GM12872 (cell line): ENCODE measurements around the gene PEPD.

Source experiments
- CTCF ChIP-seq: IDR thresholded peaks from 3 replicates; pipeline ENCODE4 v1.5.1; 2011; ENCODE audit warnings: low read depth, mild to moderate bottlenecking, low read length, moderate library complexity; ENCODE audit not compliant: insufficient read depth

PEPD gene

GRCh38 chr19:33518541-33518940, 3.0 kb downstream of the PEPD start:
- no peak for TF ChIP-seq CTCF

GRCh38 chr19:33517922-33518321, 3.7 kb downstream of the PEPD start:
- no peak for TF ChIP-seq CTCF

GRCh38 chr19:33515921-33516320, 5.7 kb downstream of the PEPD start:
- no peak for TF ChIP-seq CTCF

GRCh38 chr19:33514885-33515551, 6.6 kb downstream of the PEPD start:
- no peak for TF ChIP-seq CTCF

GRCh38 chr19:33513424-33513823, 8.2 kb downstream of the PEPD start:
- no peak for TF ChIP-seq CTCF

- TF ChIP-seq CTCF, result no peak
Measured at GRCh38 chr19:33512580-33513137, 8.9 kb downstream of the PEPD start.

- TF ChIP-seq CTCF, result no peak
Measured at GRCh38 chr19:33512021-33512420, 9.6 kb downstream of the PEPD start.

GRCh38 chr19:33511346-33511745, 10.2 kb downstream of the PEPD start:
- TF ChIP-seq CTCF, result no peak
